GM12874 (cell line): ENCODE measurements around the gene F7.

Source experiments
- CTCF ChIP-seq: IDR thresholded peaks from 2 replicates; pipeline ENCODE4 v1.5.1; 2011; ENCODE audit warnings: low read depth, mild to moderate bottlenecking, control low read depth, low read length, moderate library complexity; ENCODE audit not compliant: insufficient read depth

F7 gene

GRCh38 chr13:113084943-113085540 is 20.5 kb upstream of the F7 start:
- no peak for TF ChIP-seq CTCF

- TF ChIP-seq CTCF = no peak
Measured at GRCh38 chr13:113086031-113086750, 19.4 kb upstream of the F7 start.

GRCh38 chr13:113086991-113087922 is 18.3 kb upstream of the F7 start:
- TF ChIP-seq CTCF = no peak

- no peak for TF ChIP-seq CTCF
Measured at GRCh38 chr13:113087923-113088690, 17.5 kb upstream of the F7 start.

GRCh38 chr13:113088691-113089020 is 16.9 kb upstream of the F7 start:
- no peak for TF ChIP-seq CTCF

GRCh38 chr13:113089693-113090414 is 15.7 kb upstream of the F7 start:
- TF ChIP-seq CTCF = no peak
